GM19193 (cell line): Measurements from ENCODE around the gene PDE3A.

Experiments
- POLR2A ChIP-seq: IDR thresholded peaks from 4 replicates; pipeline ENCODE4 v1.6.1; 2011; ENCODE audit not compliant: insufficient read depth, insufficient read length; ENCODE audit errors: extremely low read depth

PDE3A gene

DNA sequence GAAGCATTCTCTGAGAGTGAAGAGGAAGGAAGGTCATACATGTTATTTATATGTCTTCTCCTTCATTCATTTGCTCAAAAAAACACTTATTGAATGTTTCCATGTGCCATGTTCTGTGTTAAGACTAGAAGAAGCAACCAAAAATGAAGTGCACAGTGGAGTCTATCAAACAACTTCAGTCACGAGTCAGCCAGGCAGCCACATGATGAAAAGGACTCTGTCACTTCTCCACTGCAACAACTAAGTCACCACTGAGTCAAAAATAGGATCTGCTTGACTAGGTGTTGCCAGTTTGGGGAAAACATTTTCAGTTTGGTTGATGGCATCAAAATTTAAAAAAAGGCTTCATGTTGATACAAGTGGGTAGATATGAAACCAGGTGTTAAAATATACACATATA, 142.5 kb downstream of the PDE3A start:
- TF ChIP-seq POLR2A: no peak

DNA sequence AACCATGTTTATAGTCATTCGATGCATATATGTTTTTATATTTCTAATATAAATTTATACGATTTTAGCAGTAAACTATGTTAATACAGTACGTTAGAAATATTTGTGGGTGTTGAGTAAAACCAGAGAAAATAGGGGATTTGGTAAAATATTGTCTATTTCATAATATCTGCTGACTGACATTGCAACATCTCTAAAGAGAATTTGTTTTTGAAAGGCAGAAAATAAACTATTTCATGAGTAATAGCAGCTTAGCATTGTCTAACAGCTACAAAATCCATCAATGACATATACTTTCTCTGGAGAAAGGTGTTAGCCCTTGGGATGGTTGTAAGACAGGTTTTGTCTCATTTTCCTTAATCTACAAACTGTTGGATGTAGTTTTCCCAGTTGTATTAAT, 144.9 kb downstream of the PDE3A start:
- TF ChIP-seq POLR2A: no peak

DNA sequence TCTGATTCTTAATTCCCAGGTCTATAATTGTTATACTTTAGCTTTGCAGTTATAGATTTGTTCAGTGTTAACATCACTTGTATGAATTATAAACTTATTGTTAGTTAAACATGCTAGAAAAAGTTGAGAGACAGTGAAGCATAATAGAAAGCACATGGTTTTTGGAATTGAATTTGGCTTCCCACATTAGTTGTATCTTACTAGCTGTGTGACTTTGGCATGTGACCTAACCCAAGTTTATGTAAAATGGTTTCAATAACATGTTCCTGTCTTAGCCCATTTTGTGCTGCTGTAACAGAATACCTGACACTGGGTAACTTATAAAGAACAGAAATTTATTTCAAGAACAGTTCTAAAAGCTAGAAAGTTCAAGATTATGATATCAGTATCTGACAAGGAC, 146.3 kb downstream of the PDE3A start:
- no peak for TF ChIP-seq POLR2A

DNA sequence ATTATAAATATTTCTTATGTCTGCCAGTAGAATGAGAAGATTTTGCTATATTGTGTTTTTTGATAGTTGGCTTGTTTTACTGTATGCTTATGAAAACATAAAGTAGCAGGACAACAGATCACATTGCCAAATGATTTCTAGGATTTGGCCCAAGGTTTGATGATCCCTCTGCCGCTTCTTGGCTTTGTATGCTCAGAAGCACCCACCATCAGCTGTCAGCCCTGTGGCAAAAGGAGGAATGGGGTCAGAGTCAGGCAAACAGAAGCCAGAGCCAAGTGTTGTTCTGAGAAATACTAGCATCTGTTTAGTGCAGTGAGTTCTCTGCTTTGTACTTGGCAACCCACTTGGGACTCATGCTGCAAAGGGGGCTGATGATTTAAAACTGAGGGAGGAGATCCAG, 152.2 kb downstream of the PDE3A start:
- TF ChIP-seq POLR2A: no peak

DNA sequence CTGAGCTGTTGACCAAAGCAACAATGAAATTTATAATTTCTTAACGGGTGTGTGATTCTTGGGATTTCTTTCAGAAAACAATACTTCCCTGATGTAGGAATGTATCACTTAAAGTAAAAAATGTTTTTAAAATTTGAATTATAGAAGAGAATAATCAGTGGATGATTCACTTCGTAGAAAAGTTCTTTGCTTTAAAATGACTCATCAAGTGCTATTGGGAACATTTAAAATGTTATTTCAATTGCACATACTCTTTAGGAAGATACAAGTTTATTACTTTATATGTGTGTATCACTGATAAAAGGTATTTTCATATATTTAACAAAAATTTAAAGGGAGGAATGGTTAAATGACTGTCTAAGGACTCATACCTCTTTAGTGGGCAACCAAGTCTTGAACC, 155.3 kb downstream of the PDE3A start:
- TF ChIP-seq POLR2A: no peak

DNA sequence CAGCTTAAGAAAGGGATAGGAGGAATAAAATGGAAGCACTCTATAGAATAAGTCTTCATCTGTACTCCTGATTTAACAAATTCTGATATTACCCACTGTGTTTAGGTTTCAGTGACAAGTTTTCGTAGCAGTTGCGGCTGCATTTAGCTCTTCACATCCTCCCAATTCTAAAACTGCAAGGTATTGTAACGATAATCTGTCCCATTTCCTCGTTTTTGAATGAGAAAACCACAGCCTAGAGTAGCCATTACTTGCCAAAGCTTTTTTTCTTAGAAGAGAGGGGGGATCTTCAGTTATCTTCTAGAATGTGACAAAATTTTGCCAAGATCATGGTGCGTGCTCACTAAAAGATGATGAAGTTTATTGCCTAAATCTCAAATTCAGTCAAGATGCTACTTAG, 155.8 kb downstream of the PDE3A start:
- no peak for TF ChIP-seq POLR2A

DNA sequence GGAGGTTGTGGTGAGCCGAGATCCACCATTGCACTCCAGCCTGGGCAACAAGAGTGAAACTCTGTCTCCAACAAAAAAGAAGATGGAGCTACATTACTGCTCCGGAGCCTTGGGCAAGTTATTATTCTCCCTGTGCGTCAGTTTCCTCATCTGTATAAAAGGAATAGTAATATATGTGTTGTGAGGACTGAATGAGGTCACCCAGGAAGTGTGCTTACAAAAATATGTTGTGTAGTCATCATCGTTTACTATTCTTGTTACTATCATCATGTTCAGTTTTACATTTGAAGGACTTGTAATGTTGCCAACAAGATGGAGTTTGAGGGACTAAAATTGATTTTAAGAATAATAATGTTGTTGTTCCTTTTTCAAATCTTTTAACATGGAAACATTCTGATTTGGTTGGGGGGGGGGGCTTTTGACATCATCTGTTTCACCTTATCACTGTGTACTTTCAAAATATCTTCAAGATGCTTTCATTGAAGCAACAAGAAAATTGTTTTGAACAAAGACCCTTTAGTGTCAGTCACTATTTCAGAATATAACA, 156.8 kb downstream of the PDE3A start:
- no peak for TF ChIP-seq POLR2A

DNA sequence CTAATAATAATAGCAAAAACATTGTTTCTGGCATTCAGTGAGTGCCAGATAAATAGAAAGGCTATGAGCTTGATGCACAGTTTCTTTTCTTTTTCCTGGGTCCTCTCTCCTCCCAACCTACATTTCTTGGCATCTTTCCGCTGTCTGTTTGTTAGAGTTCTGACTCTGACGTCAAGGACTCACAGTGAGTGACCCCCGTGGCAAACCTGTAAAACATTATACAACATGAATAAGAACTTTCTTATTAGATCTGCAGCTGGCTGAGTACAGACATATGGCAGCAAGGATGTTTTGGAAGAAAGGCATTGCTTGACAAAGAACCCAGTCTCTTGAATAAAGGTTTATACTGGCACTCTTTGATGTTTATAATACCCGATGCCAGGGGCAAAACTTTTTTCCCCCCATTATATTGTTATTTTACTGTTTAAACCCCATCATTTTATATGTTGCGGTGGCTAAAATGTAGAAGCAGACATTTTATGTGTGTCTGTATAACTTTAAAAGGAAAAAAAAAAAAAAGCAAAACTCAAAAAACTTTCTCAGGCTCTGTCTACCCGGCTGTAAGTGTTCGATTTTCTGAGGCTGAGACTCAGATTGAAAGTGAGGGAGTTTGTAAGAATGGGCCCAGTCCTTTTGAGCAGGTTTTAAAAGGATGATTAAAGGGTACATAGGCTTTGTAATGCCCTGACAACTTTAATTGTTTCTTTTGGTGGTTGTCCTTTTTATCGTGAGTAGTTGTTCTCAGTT, 159.3 kb downstream of the PDE3A start:
- TF ChIP-seq POLR2A: no peak

DNA sequence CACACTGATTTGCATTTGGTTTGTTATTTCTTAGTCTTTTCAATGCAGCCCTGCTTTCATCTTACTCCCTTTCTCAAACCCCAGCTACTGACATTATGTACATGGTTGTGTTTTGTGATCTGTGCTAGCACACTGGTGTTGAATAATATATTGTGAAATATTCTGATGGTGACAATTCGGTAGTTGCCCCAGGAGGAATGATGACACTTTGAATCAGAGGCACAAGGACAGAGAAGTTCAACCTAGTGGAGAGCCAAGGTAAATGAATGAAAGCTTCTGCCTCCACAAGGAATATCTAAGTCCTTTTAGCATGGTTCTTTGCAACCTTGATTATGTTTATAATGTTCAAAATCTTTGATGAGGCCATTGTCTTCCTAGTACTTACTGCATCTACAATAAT, 159.9 kb downstream of the PDE3A start:
- no peak for TF ChIP-seq POLR2A

DNA sequence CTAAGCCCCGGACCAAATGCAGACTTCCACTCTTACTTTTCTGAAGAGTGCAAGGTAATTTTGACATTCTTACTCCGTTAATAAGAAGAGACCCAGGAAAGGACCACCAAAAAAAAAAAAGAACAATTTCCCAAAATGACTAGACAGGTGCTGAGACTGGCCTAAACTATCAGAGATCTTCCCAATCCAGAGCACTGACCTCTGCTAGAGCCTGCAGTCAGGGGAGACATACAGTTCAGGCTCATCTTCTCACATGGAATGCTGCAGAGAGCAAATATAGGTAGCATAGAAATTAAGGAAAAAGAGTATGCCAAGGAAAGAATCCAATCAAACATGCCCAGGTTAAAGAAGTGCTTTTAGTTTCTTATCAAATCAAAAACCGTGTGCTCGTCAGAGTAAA, 177.9 kb downstream of the PDE3A start:
- TF ChIP-seq POLR2A: no peak

DNA sequence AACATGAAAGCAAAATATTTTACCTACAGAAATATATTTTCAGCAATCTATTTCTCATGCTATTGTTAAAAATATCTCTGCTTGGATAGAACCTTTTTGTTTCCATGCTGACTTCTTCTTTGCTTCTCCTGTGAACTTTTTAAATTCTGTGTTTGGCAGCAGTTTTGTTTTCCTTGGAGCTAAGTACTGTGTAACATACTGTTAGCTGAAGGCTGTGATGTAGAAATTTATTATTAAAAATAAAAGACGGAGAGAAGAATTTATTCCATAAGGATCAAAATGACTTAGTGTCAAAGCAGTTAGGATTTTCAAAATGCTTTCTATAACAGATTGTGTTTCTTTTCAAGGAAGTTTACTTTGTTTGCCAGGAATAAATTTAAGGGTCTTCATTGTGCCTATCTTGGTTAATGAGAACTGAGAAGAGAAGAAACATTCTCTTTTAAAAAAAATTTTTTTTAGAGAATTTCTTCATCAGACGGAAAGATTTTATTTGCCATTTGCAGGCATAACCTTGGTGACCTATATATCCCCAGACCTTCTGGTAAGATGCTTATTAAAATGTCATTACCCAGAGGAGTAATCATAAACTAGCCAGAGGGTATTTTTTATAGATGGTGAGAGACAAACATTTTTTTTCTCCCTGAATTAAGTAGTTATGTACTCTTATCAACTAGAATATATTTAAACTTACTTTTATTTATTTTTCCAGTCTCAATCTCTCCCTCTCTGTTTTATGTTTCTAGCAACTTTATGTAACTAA, 179.7 kb downstream of the PDE3A start:
- no peak for TF ChIP-seq POLR2A

DNA sequence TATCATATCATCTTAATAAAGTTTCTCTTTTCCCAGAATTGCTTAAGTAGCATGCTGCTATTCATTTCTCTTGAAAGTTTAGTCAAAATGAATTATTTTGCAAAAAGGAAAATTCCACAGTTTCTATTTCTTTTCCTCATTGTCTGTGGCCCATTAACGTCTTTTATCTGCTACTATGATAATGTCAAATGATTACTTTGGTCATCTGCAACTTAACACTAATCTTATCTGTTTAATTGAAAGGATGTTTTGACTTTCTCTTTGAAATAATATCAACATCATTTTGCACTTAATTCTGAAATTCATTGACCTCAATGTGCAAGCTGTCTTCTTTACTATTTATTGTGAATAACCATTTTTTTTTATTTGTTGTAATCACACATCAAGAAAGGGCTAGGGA, 180.3 kb downstream of the PDE3A start:
- TF ChIP-seq POLR2A: no peak

DNA sequence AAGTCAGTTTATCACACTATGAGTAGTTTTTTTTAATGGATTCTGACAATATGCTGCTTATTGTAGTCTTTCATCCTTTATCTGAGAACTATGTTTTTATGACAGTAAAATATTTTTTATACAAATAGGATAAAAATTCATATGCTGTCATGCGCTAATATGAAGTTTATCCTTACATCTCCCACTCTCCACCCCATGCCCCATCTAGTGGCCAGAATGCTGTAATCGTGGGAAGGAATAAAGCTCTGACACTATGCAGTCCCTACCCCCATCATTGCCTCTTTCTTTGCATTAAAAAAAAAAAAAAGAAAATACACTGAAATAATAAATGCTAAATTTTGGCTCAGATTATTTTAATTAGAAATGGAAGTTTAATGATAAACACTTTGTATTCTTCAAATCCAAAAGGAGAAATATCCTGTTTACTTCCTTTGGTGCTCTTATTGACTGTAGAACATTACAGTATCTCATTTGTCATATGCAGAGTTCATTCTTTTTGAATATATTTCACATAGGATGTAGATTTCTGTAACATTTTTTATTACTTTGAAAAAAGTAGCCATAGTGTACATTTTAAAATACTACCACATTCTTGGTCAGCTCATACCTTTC, 180.9 kb downstream of the PDE3A start:
- no peak for TF ChIP-seq POLR2A

DNA sequence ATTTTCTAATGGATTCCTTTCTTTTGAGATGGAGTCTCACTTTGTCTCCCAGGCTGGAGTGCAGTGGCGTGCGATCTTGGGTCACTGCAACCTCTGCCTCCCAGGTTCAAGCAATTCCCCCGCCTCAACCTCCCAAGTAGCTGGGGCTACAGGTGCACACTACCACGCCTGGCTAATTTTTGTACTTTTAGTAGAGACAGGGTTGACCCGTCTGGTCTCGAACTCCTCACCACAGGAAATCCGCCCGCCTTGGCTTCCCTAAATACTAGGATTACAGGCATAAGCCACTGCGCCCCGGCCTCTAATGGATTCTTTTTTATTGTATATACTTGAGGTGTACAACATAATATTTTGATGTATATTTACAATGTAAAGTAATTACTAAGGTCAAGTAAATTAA, 186.7 kb downstream of the PDE3A start:
- no peak for TF ChIP-seq POLR2A

DNA sequence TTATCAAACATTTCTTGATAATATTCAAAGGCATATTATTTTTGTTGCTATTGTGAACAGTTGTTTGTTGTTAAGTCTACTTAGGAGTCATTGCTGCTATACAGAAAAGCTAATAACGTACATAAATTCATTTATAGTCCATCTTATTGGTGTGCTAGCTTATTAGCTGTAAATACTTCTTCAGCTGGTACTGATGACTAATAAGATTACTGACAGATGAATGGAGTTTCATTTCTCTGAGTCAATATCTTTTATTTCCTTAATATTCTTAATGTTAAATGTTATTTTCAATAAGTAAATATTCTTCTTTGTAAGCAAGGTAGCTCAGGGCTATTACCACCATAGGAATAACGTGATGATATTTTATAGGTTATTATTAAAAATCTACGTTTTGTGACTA, 187.4 kb downstream of the PDE3A start:
- no peak for TF ChIP-seq POLR2A

DNA sequence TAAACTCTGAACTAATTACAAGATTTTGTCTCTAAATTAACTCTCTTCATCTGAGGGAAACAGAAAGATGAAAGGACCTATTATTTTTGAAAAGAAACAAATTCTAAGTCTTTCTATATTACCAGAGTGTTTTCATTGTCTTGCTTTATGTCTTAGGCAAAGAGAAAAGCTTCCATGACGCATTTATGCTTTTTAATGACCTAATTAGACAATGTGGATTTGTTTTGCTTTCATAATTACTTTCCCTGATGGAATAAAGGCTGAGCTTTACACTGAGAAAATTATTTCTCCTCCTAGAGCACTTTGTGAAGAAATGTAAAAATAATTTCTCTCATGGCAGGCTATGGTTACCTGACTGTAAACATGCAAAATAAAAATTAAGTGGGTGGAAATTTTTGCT, 188.8 kb downstream of the PDE3A start:
- TF ChIP-seq POLR2A: no peak
